ENCODE data around the gene QKI. TPM values are rescaled to one million over a fixed set of nuclear protein-coding genes. Genes with fewer than 3 reads are reported as not detected.
A peak's percentile ranks its signal among the peaks of the same experiment; 100 is the strongest.

QKI gene
- total RNA-seq (10 to 100 TPM; 87.4 to 95.3 TPM), total RNA-seq (60.3 to 70.0 reads per million in 2 donors)

DNA sequence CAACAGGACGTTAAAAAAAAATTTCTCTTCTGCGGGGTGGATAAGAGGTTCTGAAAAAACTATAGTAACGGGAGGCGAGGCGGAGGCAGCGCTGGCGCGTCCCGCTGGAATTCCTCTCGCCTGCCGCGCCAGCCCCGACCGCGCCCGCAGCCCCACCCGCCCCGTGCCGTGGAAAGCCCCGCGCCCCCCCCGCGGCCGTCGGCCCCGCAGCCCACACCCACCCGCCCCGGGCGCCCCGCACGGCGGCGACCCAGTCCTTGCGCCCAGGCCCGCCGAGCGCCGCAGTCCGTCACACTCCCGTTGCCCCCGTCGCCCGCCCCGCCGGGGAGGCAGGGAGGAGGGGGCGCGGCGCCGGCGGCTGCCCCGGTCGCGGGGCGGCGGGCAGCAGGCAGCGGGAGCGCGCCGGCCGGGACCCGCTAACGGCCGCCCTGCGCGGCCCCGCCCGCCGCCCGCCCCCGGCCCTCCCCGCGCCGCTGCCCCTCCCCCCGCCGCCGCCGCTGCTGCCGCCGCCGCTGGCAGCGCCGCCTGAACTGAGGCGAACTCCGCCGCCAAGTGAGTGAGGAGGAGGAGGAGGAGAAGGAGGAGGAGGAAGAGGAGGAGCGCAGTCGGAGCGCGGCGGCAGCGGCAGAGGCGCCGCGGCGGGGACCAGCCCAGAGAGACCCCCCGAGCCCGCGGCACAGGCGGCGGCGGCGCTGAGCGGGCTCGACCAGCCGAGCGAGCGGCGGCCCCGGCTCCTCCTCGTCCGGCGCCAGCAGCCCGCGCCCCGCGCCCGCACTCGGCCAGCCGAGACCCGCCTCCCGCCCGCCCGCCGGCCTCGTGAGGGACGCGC, at the start of gene QKI:
TSS of gene QKI (plus strand) at position 602 of the 829 bp plus-strand sequence. CDS start 476 bp downstream, outside the sequence.
- H3K27me3 Mint-ChIP-seq, result no peaks in the 10 kb centered on the region
- DNase-seq (peak; percentile 79 to 80 (median 79)), ATAC-seq (peak; percentile 65)
- H3K27ac Mint-ChIP-seq, result peak within 1 kb of the TSS; percentile 94
- no peaks in the 10 kb centered on the region for H3K9me3 ChIP-seq (ENCODE audit: control insufficient read depth, low read length, poor library complexity, severe bottlenecking)
- H3K36me3 Mint-ChIP-seq (ENCODE audit: low read depth), result no peaks in the 10 kb centered on the region
- H3K4me1 Mint-ChIP-seq, result peaks cover 31% of the 10 kb centered on the region
- H3K4me3 Mint-ChIP-seq, result peak within 1 kb of the TSS; percentile 94

- Mint-ChIP-seq H3K27me3 (peaks cover 35% of the 10 kb centered on the region), H3K4me1 (peaks cover 8% of the 10 kb centered on the region), H3K36me3 (ENCODE audit: low read depth) (no peaks in the 10 kb centered on the region), H3K4me3 (no peak overlapping the region), H3K27ac (no peak overlapping the region)
- no peak for DNase-seq
- no peaks in the 10 kb centered on the region for H3K9me3 ChIP-seq (ENCODE audit: control insufficient read depth, low read length, poor library complexity, severe bottlenecking)
- no peak for ATAC-seq
These were observed 48.2 kb upstream of the QKI start for GRCh38 chr6:163366288-163366687.

GRCh38 chr6:163367497-163368183, 46.9 kb upstream of the QKI start:
- Mint-ChIP-seq H3K27me3 (peaks cover 36% of the 10 kb centered on the region), H3K4me1 (peaks cover 8% of the 10 kb centered on the region), H3K36me3 (ENCODE audit: low read depth) (no peaks in the 10 kb centered on the region), H3K27ac (no peak overlapping the region), H3K4me3 (no peak overlapping the region)
- H3K9me3 ChIP-seq (ENCODE audit: control insufficient read depth, low read length, poor library complexity, severe bottlenecking), result no peaks in the 10 kb centered on the region
- ATAC-seq (no peak), DNase-seq (no peak)

- DNase-seq (no peak), ATAC-seq (no peak)
- no peaks in the 10 kb centered on the region for H3K9me3 ChIP-seq (ENCODE audit: control insufficient read depth, low read length, poor library complexity, severe bottlenecking)
- H3K4me1 Mint-ChIP-seq, result peaks cover 8% of the 10 kb centered on the region
- no peaks in the 10 kb centered on the region for H3K36me3 Mint-ChIP-seq (ENCODE audit: low read depth)
- no peak overlapping the region for H3K27ac Mint-ChIP-seq
- H3K27me3 Mint-ChIP-seq, result peaks cover 47% of the 10 kb centered on the region
- H3K4me3 Mint-ChIP-seq, result no peak overlapping the region
These were observed 45.4 kb upstream of the QKI start for GRCh38 chr6:163369141-163369540.

DNA sequence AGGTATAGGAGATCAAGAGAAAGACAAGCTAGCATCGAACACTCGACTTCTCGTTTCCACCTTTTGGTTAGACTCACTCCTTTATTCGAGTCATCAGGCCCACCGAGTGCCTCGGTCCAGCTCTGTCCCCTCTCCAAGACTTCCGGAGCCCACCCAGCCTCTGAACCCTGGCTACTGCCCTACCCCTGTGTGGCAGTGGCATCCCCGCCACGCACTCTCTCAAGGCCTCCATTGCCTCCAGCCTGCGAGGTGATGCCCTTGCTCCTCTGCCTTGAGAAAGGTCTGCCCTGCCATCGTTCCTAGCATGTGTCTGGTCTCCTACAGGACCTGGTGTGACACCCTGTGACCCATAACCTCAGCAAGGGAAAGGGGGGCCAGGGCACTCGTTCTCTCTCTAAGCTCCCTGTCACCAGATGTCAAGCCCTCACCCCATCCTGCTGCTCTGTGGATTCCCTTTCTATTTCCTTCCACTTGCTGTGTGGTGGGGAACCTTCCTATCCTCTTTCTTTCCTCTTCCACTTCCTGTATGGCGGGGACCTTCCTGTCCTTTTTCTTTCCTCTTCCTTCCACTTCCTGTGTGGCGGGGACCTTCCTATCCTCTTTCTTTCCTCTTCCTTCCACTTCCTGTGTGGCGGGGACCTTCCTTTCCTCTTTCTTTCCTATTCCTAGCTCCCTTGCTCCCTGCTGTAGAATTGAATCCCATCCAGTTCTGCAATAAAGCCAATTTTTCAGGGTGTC, 44.7 kb upstream of the QKI start:
- Mint-ChIP-seq H3K4me1 (peaks cover 8% of the 10 kb centered on the region), H3K27me3 (peaks cover 48% of the 10 kb centered on the region), H3K36me3 (ENCODE audit: low read depth) (no peaks in the 10 kb centered on the region), H3K27ac (no peak overlapping the region), H3K4me3 (no peak overlapping the region)
- DNase-seq (no peak), ATAC-seq (no peak)
- H3K9me3 ChIP-seq (ENCODE audit: control insufficient read depth, low read length, poor library complexity, severe bottlenecking), result no peaks in the 10 kb centered on the region

DNA sequence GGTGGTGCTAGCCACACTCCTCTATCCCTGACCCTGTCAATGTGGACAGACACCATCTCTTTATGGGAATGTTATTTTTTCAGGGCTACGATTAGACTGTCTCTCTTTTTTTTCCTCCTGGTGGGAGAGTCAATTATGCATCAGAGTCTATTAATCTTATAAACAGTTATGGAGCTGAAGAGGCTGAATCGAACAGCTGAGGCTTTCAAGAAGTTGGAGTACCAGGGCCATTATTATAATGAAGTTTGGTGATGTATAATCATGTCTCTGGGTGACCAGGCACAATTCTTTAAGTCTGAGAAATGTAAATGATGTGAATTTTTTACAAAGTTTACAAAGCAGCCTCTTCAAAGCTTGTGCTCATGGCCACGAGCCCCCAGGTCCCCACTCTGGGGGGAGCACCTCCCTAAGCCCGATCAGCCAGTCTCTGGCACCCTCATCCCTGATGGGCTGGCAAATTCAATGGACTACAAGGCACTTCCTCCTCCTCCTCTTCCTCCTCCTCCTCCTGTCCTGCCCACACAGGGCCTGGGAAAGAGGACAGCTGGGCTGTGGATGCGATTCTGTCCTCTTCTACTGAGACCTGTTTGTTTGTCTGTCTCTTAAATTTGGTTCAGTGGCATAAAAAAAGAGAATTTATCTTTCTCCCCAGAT, 43.9 kb upstream of the QKI start:
- peaks cover 8% of the 10 kb centered on the region for H3K4me1 Mint-ChIP-seq
- no peak for DNase-seq
- H3K36me3 Mint-ChIP-seq (ENCODE audit: low read depth), result no peaks in the 10 kb centered on the region
- ATAC-seq, result no peak
- H3K4me3 Mint-ChIP-seq, result no peak overlapping the region
- H3K27me3 Mint-ChIP-seq, result peaks cover 43% of the 10 kb centered on the region
- no peaks in the 10 kb centered on the region for H3K9me3 ChIP-seq (ENCODE audit: control insufficient read depth, low read length, poor library complexity, severe bottlenecking)
- no peak overlapping the region for H3K27ac Mint-ChIP-seq

DNA sequence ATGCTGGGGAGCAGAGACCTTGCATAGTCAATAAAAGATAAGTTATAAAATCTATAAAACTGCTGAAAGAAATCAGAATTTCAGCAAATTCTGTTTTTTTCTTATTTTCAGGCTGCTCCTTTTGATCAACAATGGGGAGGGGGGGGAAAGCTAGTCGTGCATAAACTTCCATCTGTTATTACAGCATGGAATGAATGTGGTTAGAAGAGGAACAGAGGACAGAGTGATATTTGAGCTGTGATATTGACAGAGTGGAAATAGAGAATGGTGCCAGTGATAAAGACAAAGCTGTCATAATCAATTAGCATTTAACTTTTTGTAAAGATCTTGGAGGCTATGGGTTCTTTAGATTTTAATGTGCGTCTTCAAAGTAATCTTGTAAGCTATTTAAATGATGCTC, 43.4 kb upstream of the QKI start:
- H3K4me1 Mint-ChIP-seq, result peaks cover 8% of the 10 kb centered on the region
- no peak for ATAC-seq

GRCh38 chr6:163373240-163373639, 41.3 kb upstream of the QKI start:
- peaks cover 8% of the 10 kb centered on the region for H3K4me1 Mint-ChIP-seq
- no peaks in the 10 kb centered on the region for H3K9me3 ChIP-seq (ENCODE audit: control insufficient read depth, low read length, poor library complexity, severe bottlenecking)
- H3K36me3 Mint-ChIP-seq (ENCODE audit: low read depth), result no peaks in the 10 kb centered on the region
- DNase-seq, result no peak
- H3K4me3 Mint-ChIP-seq, result no peak overlapping the region
- H3K27me3 Mint-ChIP-seq, result peaks cover 54% of the 10 kb centered on the region
- ATAC-seq, result no peak
- H3K27ac Mint-ChIP-seq, result no peak overlapping the region

More for the DNA sequence above, 43.4 kb upstream of the QKI start:
- H3K36me3 Mint-ChIP-seq (ENCODE audit: low read depth), result no peaks in the 10 kb centered on the region
- DNase-seq, result no peak
- no peak overlapping the region for H3K4me3 Mint-ChIP-seq
- peaks cover 43% of the 10 kb centered on the region for H3K27me3 Mint-ChIP-seq
- no peaks in the 10 kb centered on the region for H3K9me3 ChIP-seq (ENCODE audit: control insufficient read depth, low read length, poor library complexity, severe bottlenecking)
- no peak overlapping the region for H3K27ac Mint-ChIP-seq

DNA sequence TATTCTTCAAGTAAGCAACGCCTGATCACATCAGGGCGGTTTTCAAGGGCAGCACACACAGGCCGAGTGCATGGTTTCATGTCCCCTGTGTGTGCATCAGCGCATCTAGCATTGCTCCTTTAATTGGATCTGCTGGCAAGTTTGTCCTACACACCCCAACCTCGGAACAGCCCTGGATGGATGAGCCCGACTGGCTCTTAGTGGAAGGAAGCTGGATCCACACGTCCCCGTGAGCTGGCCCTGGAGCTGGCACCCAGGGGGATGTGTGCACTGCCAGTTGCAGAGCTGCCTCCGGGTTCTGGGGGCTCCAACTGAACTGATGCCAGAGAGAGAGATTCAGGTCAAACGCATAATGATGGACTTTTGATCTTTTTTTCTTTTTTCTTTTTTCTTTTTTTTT, 39.2 kb upstream of the QKI start:
- no peak overlapping the region for H3K4me3 Mint-ChIP-seq
- no peak overlapping the region for H3K27ac Mint-ChIP-seq
- no peak for ATAC-seq

GRCh38 chr6:163376187-163376586, 38.3 kb upstream of the QKI start:
- H3K36me3 Mint-ChIP-seq (ENCODE audit: low read depth), result no peaks in the 10 kb centered on the region

More for the DNA sequence above, 39.2 kb upstream of the QKI start:
- no peaks in the 10 kb centered on the region for H3K9me3 ChIP-seq (ENCODE audit: control insufficient read depth, low read length, poor library complexity, severe bottlenecking)
- Mint-ChIP-seq H3K27me3 (peaks cover 54% of the 10 kb centered on the region), H3K4me1 (peaks cover under 1% of the 10 kb centered on the region), H3K36me3 (ENCODE audit: low read depth) (no peaks in the 10 kb centered on the region)
- DNase-seq, result no peak

GRCh38 chr6:163377561-163377960, 37.0 kb upstream of the QKI start:
- no peak overlapping the region for H3K27ac Mint-ChIP-seq
- H3K36me3 Mint-ChIP-seq (ENCODE audit: low read depth), result peaks cover 2% of the 10 kb centered on the region
- no peaks in the 10 kb centered on the region for H3K9me3 ChIP-seq (ENCODE audit: control insufficient read depth, low read length, poor library complexity, severe bottlenecking)
- DNase-seq, result no peak
- no peaks in the 10 kb centered on the region for H3K4me1 Mint-ChIP-seq
- ATAC-seq, result no peak
- peaks cover 46% of the 10 kb centered on the region for H3K27me3 Mint-ChIP-seq
- no peak overlapping the region for H3K4me3 Mint-ChIP-seq

More at GRCh38 chr6:163376187-163376586, 38.3 kb upstream of the QKI start:
- DNase-seq, result no peak
- H3K27ac Mint-ChIP-seq, result no peak overlapping the region
- H3K27me3 Mint-ChIP-seq, result peaks cover 53% of the 10 kb centered on the region
- no peak for ATAC-seq
- no peak overlapping the region for H3K4me3 Mint-ChIP-seq
- no peaks in the 10 kb centered on the region for H3K9me3 ChIP-seq (ENCODE audit: control insufficient read depth, low read length, poor library complexity, severe bottlenecking)
- H3K4me1 Mint-ChIP-seq, result no peaks in the 10 kb centered on the region

DNA sequence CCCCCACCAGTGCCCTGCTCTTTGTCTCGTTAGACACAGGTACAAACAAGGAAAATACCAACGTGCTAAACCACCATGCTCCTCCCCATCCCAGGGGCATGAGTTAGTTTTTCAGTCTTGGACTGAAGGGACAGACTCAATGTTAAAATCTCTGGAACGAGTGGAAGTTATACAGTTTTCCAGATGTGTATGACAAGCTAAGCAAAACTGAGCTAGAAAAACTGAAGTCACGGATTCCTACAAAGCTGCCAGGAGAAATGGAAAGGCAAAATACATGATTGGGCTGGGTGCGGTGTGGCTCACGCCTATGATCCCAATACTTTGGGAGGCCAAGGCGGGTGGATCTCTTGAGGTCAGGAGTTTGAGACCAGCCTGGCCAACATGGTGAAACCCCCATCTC, 34.3 kb upstream of the QKI start:
- Mint-ChIP-seq H3K4me1 (no peaks in the 10 kb centered on the region), H3K27ac (no peak overlapping the region), H3K4me3 (no peak overlapping the region), H3K27me3 (peaks cover 34% of the 10 kb centered on the region), H3K36me3 (ENCODE audit: low read depth) (peaks cover 2% of the 10 kb centered on the region)
- ATAC-seq, result no peak
- DNase-seq, result no peak
- no peaks in the 10 kb centered on the region for H3K9me3 ChIP-seq (ENCODE audit: control insufficient read depth, low read length, poor library complexity, severe bottlenecking)
